T follicular helper cell (primary cell): ENCODE data around the gene TMEM45B.
"Not testable (repeated sequence)": the region's sequence is repeated elsewhere in the genome, so short reads cannot be mapped to it uniquely, and the experiment has no call there.

Experiments used
- DNase-seq: peaks from one replicate; pipeline ENCODE4 v3.0.0-alpha.2; 2020; ENCODE audit warnings: low read depth

The TMEM45B gene

DNA sequence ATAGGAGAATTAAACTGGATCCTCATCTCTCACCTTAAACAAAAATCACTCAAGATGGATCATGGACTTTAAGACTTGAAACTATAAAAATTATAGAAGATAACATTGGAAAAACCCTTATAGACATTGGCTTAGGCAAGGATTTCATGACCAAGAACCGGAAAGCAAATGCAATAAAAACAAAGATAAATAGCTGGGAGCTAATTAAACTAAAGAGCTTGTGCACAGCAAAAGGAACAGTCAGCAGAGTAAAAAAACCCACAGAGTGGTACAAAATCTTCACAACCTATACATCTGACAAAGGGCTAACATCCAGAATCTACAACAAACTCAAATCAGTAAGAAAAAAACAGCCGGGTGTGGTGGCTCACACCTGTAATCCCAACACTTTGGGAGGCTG, 7.4 kb upstream of the TMEM45B start:
- not testable (repeated sequence) for DNase-seq

- DNase-seq, result no peak
These were observed 2.3 kb upstream of the TMEM45B start for GRCh38 chr11:129813231-129813791.

DNA sequence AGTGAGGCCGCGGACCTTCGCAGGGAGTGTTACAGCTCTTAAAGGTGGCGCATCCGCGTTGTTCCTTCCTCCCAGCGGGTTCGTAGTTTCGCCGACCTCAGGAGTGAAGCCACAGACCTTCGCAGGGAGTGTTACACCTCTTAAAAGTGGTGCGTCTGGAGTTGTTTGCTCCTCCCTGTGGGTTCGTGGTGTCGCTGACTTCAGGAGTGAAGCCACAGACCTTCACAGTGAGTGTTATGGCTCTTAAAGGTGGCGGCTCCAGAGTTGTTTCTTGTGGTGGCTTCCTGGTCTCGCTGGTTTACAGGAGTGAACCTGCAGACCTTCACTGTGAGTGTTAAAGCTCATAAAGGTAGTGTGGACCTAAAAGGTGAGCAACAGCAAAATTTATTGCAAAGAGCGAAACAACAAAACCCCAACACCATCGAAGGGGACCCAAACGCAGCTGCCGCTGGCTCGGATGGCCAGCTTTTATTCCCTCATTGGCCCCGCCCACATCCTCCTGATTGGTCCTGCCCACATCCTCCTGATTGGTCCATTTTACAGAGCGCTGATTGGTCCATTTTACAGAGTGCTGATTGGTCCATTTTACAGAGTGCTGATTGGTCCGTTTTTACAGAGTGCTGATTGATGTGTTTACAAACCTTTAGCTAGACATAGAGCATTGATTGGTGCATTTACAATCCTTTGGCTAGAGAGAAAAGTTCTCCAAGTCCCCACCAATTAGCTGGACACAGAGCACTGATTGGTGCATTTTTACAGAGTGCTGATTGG, 1.2 kb upstream of the TMEM45B start:
- peak; percentile 60 for DNase-seq

DNA sequence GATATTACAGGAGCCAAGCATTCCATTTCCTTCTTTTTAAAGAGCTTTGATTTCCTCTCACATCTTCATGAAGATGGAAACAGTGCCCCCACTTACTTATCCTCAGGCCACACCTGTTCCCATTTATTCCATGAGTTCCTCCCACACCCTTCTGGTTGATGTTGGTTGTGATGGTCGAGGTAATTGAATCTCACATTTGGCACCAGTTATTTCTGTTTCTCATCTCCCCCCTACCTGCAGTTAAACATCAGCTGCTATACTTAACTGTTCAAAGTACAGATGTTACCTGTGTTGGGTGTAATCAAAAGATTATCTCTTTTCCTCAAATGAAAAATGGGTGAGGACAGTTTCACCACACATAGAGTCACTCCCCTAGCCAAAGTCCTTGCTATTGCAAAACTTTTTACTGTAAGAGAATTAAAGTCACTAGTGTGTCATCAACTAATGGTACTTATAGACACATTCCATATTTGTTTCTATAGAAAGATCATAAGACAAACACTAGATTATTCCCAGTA, 1.9 kb downstream of the TMEM45B start:
- no peak for DNase-seq

- DNase-seq, result not testable (repeated sequence)
These were observed 2.6 kb downstream of the TMEM45B start for GRCh38 chr11:129818236-129818635.

DNA sequence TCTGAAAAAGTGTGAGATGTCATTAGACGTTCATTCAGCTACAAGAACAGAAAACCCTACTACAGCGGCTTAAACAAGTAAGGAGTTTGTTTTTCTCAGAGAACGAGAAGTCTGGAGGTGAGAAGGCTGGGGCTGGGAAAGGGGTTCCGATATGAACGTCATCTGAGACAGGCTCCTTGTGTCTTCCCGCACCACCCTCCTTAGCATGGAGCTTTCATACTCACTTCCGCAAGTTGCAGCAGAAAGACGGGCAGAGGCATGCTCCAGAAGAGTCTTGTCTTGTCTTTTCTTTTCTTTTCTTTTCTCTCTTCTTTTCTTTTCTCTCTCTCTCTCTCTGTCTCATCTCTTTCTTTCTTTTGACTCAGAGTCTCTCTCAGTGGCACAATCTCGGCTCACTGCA, 3.6 kb downstream of the TMEM45B start:
- no peak for DNase-seq

GRCh38 chr11:129820228-129820627, 4.6 kb downstream of the TMEM45B start:
- not testable (repeated sequence) for DNase-seq

GRCh38 chr11:129823281-129823680, 7.6 kb downstream of the TMEM45B start:
- not testable (repeated sequence) for DNase-seq

GRCh38 chr11:129823799-129824198, 8.2 kb downstream of the TMEM45B start:
- DNase-seq, result not testable (repeated sequence)

DNA sequence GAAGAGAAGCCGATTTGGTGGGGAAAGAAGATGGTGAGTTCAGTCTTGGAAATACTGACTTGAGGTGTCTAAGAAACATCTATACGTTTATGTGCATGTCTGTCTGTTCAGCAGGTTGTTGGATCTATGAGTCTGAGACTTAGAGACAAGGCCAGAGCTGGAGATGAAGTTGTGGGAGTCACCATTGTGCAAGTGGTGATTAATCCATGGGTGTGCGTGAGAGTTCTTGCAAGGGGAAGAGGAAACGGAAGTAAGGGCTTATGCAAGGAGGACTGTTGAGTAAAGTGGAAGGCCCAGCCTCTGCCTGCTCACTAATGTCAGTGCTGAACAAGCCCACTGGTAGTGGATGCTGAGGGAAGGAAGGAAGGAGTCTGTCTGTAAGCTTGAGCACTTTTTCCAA, 9.7 kb downstream of the TMEM45B start:
- no peak for DNase-seq

DNA sequence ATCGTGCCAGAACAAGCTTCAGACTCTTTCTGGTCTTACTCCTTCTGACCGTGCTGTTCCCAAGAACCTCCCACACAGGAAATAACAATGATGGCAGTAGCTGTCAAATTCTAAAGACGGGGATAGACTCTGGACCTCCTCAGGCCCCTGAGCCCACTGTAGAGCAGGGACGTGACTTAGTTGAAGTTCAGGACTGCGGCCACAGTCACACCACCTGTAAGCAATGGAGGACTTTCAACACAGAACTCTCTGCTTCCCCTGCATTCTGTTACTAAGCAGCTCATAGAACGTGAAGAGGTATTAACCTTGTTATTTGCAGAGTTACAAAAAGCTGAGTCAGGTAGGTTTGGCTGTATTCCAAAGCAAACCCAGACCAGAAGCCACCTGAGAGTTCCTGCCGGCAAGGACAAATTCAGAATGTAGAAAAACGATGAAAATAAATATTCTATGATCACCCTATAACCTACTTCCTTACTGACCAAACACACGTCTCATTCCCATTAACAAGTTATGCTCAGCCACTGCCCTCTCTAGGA, 12.7 kb downstream of the TMEM45B start:
- no peak for DNase-seq

GRCh38 chr11:129829497-129829896, 13.8 kb downstream of the TMEM45B start:
- not testable (repeated sequence) for DNase-seq

- DNase-seq, result not testable (repeated sequence)
These were observed 15.6 kb downstream of the TMEM45B start for GRCh38 chr11:129831227-129831626.

DNA sequence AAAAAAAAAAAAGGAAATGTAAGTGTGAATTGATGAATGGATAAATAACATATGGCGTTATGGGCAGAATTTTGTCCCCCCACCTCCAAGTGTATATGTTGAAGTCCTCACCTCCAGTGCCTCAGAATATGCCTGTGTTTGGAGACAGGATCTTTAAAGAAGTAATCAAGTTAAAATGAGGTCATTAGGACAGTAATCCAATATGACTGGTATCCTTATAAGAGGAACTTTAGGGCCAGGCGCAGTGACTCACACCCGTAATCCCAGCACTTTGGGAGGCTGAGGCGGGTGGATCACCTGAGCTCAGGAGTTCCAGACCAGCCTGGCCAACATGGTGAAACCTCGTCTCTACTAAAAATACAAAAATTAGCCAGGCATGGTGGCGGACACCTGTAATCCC, 17.6 kb downstream of the TMEM45B start:
- not testable (repeated sequence) for DNase-seq

DNA sequence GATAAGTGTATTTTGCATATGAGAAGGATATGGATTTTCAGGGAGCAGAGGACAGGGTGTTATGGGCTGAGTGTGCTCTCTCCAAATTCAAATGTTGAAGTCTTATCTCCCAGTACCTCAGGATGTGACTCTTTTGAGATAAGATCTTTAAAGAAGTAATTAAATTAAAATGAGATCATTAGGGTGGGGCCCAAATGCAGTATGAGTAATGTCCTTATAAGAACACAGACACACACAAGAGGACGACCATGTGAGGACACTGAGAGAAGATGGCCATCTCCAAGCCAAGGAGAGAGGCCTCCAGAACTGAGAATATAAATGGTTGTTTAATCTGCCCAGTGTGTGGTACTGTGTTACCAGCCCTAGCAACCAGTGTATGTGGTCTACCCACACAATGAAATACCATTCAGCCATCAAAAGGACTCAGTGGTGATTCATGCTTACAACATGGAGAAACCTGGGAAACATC, 20.8 kb downstream of the TMEM45B start:
- DNase-seq, result not testable (repeated sequence)

GRCh38 chr11:129836979-129837378, 21.3 kb downstream of the TMEM45B start:
- DNase-seq, result no peak

DNA sequence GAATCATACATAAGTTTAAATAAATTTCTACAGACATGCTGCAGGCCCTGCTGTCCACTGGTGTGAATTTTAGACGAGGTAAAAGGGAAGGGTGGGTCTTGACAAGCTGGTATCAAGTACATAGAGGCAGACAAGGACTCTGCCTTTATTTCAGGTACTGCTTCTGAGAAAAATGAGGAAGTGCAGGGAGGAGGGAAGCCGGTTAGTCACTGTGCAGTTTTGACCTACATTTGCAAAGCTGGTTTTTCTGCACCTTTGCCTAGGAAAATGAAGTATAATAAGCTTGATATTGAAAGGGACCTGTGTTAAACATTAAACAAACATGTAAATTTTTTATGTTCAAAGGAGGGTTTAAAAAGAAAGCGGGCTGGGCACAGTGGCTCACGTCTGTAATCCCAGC, 24.6 kb downstream of the TMEM45B start:
- no peak for DNase-seq

DNA sequence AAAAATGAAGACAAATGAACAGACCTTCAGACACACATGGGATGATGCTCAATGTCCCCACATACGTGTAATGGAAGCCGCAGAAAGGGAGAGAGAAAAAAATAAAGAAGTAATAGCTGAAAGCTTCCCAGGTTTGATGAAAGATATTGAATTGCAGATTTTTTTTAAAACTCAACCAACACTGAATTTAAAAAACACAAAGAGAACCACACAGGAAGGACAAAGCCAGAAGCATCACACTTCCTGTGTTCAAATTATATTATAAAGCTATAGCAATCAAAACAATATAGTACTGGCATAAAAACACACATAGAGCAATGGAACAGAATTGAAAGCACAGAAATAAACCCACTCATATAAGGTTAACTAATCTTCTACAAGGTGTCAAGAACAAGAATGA, 26.5 kb downstream of the TMEM45B start:
- DNase-seq, result no peak

DNA sequence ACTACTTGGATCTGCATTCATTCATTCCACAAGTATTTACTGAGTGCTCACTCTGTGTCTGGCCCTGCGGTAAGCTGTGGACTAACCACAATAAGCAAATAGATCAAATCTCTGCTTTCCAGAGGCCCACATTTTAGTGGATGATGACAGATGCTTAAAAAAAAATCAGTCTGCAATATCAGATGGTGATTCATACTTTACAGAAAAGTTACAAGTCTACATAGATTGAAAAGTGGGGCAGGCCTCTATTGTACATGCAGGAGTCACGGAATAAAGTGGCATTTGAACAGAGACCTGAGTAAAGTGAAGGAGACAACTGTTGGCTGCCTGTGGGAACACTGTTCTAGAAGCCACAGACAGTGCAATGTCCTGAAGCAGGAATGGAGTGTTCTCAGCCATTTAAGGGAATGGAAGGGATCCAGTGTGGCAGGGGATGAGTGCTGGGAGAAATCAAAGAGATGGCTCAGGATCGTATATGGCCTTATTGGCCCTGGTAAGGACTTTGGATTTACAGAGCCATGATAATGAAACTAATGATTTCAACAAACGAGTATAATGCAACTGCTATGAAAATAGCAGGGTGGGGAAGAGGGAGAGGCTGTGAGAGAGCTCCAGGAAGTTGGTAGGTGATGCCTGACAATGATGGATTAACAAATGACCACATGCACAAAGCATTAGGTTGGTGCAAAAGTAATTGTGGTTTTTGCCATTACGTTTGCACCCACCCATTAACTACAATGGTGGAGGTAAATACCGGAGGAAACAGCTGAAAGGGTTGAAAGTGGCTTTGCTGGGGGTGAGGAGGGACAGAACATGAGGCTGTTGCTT, 31.1 kb downstream of the TMEM45B start:
- no peak for DNase-seq

GRCh38 chr11:129847361-129847760, 31.7 kb downstream of the TMEM45B start:
- not testable (repeated sequence) for DNase-seq

DNA sequence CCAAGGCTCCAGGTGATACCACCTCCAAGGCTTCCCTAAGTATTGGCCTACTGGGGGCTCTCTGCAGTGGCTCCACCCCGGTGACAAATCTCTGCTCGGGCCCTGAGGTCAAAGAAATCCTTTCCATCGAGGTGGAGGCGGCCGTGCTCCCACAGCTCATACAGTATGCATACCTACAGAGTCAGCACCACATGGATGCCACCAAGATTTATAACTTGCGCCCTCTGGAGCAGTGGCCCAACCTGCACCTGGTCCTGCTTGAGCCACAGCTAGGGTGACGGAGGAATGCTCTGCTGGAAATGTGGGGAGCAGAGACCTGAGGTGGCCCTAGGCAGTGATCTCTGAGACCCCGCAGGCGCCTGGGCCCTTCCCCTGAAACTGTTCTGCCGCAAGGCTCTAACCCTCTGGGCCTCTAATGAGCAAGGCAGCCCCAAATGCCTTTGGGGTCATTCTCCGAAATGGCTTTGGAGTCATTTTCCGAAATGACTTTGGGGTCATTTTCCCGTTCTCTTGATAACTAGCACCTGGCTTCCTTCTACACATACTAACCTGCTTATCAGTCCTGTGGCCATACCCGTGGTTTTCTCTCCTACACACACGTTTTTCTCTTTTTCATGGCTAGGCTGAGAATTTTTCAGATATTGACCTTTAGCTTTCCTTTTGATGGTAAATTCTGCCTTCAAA, 33.9 kb downstream of the TMEM45B start:
- DNase-seq, result no peak
